HCT116 (cell line): ENCODE data around the gene FOXK2. TPM values are rescaled to one million over a fixed set of nuclear protein-coding genes. Genes with fewer than 3 reads are reported as not detected.

Experiments used
- ATAC-seq: fragments of 200-7000 bp; cut with Tn5 transposase; 2 replicates; pipeline ENCODE4 v1.9.1; 2020; ENCODE audit warnings: mild to moderate bottlenecking, moderate library complexity
- BruUV-seq: library from RNA; stranded (reverse); fragments of 400-500 nt; replicated peaks from 2 replicates; lab custom pipeline; 2021; lab: Mats Ljungman, UMichigan
- CTCF ChIA-PET: fragments of 300-600 bp; sonication (Branson Sonifier 250); formaldehyde crosslinking; loops from one replicate; lab custom pipeline; 2021; ENCODE audit warnings: antibody characterized with exemption; lab: Charles Lee
- POLR2A ChIA-PET: fragments of 300-600, 350-600 bp; sonication (Branson Sonifier 250); formaldehyde crosslinking; loops from one replicate; lab custom pipeline; 2021; ENCODE audit warnings: antibody characterized with exemption; lab: Charles Lee
- RAD21 ChIA-PET, 2 experiments: fragments of 300-600 bp; sonication (Branson Sonifier 250); formaldehyde crosslinking; loops; one replicate each; lab custom pipeline; 2023; ENCODE audit warnings: low total read pairs in 2 of 2; ENCODE audit not compliant: uncharacterized antibody in 2 of 2, unreplicated experiment in 2 of 2, low non-redundant PET in 1 of 2; lab: Charles Lee
- DNase-seq: peaks from one replicate; pipeline ENCODE4 v3.0.0-alpha.2; 2010; ENCODE audit warnings: low read depth, low spot score
- H2AFZ ChIP-seq: fragments of 200-600 bp; shearing (Covaris generic), sonication (generic); 2 replicates; pipeline ENCODE4 v1.6.1; 2017; ENCODE audit warnings: low read depth, mixed run types, mixed read lengths, antibody characterized with exemption, low read length; ENCODE audit not compliant: poor library complexity, severe bottlenecking
- H3K27ac ChIP-seq: 2 replicates; pipeline ENCODE4 v1.5.1; 2012; ENCODE audit warnings: low read depth, low read length
- H3K27me3 ChIP-seq: fragments of 200-600 bp; sonication (generic); 2 replicates; pipeline ENCODE4 v1.6.1; 2016; ENCODE audit warnings: mixed run types, low read length, mixed read lengths; ENCODE audit not compliant: insufficient read depth
- H3K36me3 ChIP-seq, 2 experiments: fragments of 200-500 bp in 1 of 2; fragments of 200-600 bp in 1 of 2; sonication (Bioruptor generic) in 1 of 2; sonication (generic) in 1 of 2; 2 replicates each; pipeline versions ENCODE4 v1.5.1 to v1.6.1; 2014 to 2016; ENCODE audit warnings: low read length in 2 of 2, inconsistent platforms in 1 of 2, mixed read lengths in 1 of 2, mixed run types in 1 of 2; ENCODE audit not compliant: insufficient read depth in 2 of 2, control insufficient read depth in 1 of 2
- H3K4me1 ChIP-seq, 2 experiments: fragments of 200-600 bp in 1 of 2; sonication (generic) in 1 of 2; 2 replicates each; pipeline versions ENCODE4 v1.5.1 to v1.6.1; 2012 to 2017; ENCODE audit warnings: low read length in 2 of 2, inconsistent platforms in 1 of 2, mild to moderate bottlenecking in 1 of 2, mixed read lengths in 1 of 2, mixed run types in 1 of 2, moderate library complexity in 1 of 2; ENCODE audit not compliant: insufficient read depth in 2 of 2, control insufficient read depth in 1 of 2
- H3K4me2 ChIP-seq: fragments of 200-600 bp; sonication (generic); 2 replicates; pipeline ENCODE4 v1.6.1; 2017; ENCODE audit warnings: mixed run types, low read length, mixed read lengths
- H3K4me3 ChIP-seq, 2 experiments: fragments of 200-600 bp in 1 of 2; sonication (generic) in 1 of 2; replicated peaks in 1 of 2; 2 replicates each; pipeline ENCODE4 v1.5.1; 2011 to 2016; ENCODE audit warnings: low read length in 2 of 2, control low read depth in 1 of 2, low read depth in 1 of 2, mild to moderate bottlenecking in 1 of 2, mixed read lengths in 1 of 2, mixed run types in 1 of 2
- H3K79me2 ChIP-seq: fragments of 200-600 bp; sonication (generic); 2 replicates; pipeline ENCODE4 v1.6.1; 2017; ENCODE audit warnings: mild to moderate bottlenecking, mixed run types, low read length, moderate library complexity, mixed read lengths; ENCODE audit not compliant: insufficient read depth
- H3K9ac ChIP-seq: fragments of 200-600 bp; sonication (generic); 2 replicates; pipeline ENCODE4 v1.6.1; 2016; ENCODE audit warnings: low read length, mixed read lengths
- H3K9me2 ChIP-seq: fragments of 200-600 bp; sonication (generic), shearing (Covaris generic); 2 replicates; pipeline ENCODE4 v1.6.1; 2017; ENCODE audit warnings: mixed run types, mild to moderate bottlenecking, moderate library complexity; ENCODE audit not compliant: insufficient read depth
- H3K9me3 ChIP-seq, 2 experiments: fragments of 200-500 bp in 1 of 2; fragments of 200-600 bp in 1 of 2; sonication (Bioruptor generic) in 1 of 2; sonication (generic) in 1 of 2; 2 replicates each; pipeline ENCODE4 v1.6.1; 2014 to 2017; ENCODE audit warnings: low read length in 2 of 2, mixed read lengths in 2 of 2, inconsistent platforms in 1 of 2, low read depth in 1 of 2, mild to moderate bottlenecking in 1 of 2, mixed run types in 1 of 2, moderate library complexity in 1 of 2; ENCODE audit not compliant: control insufficient read depth in 1 of 2, insufficient read depth in 1 of 2
- H4K20me1 ChIP-seq: fragments of 200-600 bp; sonication (generic), shearing (Covaris generic); 2 replicates; pipeline ENCODE4 v1.6.1; 2017; ENCODE audit warnings: mixed run types, mild to moderate bottlenecking, moderate library complexity; ENCODE audit not compliant: insufficient read depth
- CEBPB ChIP-seq: IDR thresholded peaks from 2 replicates; pipeline ENCODE4 v1.6.1; 2012; ENCODE audit warnings: low read depth
- EGR1 ChIP-seq: IDR thresholded peaks from 2 replicates; pipeline ENCODE4 v1.6.1; 2012; ENCODE audit warnings: low read depth
- ELF1 ChIP-seq: IDR thresholded peaks from 2 replicates; pipeline ENCODE4 v1.6.1; 2012; ENCODE audit warnings: low read depth, borderline replicate concordance
- FOSL1 ChIP-seq: IDR thresholded peaks from 2 replicates; pipeline ENCODE4 v1.6.1; 2012; ENCODE audit warnings: low read depth
- MAX ChIP-seq: IDR thresholded peaks from 2 replicates; pipeline ENCODE4 v1.6.1; 2012
- POLR2A ChIP-seq: IDR thresholded peaks from 2 replicates; pipeline ENCODE4 v1.7.0; 2011; ENCODE audit warnings: borderline replicate concordance; ENCODE audit not compliant: insufficient read depth, insufficient read length; ENCODE audit errors: extremely low read depth
- ZBTB33 ChIP-seq: IDR thresholded peaks from 2 replicates; pipeline ENCODE4 v1.6.1; 2011; ENCODE audit warnings: mild to moderate bottlenecking, low read length, moderate library complexity; ENCODE audit not compliant: insufficient replicate concordance; ENCODE audit errors: extremely low read depth
- ZFX ChIP-seq: fragments of 450-650 bp; IDR thresholded peaks from 2 replicates; pipeline ENCODE4 v1.6.1; 2017
- ZNF274 ChIP-seq: fragments of 200-500 bp; sonication (Bioruptor generic); IDR thresholded peaks from 2 replicates; pipeline ENCODE4 v1.6.1; 2014; ENCODE audit warnings: mild to moderate bottlenecking, low read depth, low read length, inconsistent platforms
- intact Hi-C: fragments of 100-400 bp; cut with micrococcal nuclease; formaldehyde crosslinking; loops from 2 replicates; pipeline ENCODE4 v1.10.0; 2022
- total RNA-seq: library from RNA; stranded (reverse); gene quantifications from one replicate; pipeline ENCODE4 v1.2.1, GENCODE V29; 2021; ENCODE audit not compliant: unreplicated experiment
- TF ChIP-seq, protein P1 (sequence below): IDR thresholded peaks from 2 replicates; pipeline ENCODE4 v1.6.1; 2012; ENCODE audit warnings: low read depth
- TF ChIP-seq, protein P2 (sequence below): IDR thresholded peaks from 2 replicates; pipeline ENCODE4 v1.6.1; 2012

The FOXK2 gene
- total RNA-seq, 1 experiment from 2014 or later = 122 TPM

GRCh38 chr17:82596296-82596695 lies 76.8 kb downstream of the FOXK2 start:
- DNase-seq = no peak
- Histone ChIP-seq H3K9ac (no peak overlapping the region), H3K27me3 (no peaks in the 10 kb centered on the region), H3K4me2 (no peak overlapping the region), H3K9me2 (no peaks in the 10 kb centered on the region), H3K9me3 (no peaks in the 10 kb centered on the region), H4K20me1 (peaks cover 7% of the 10 kb centered on the region; the same call in 1 of the 2 replicates), H3K27ac (no peak overlapping the region), H3K4me3 (no peak overlapping the region), H2AFZ (no peak overlapping the region), H3K36me3 (peaks cover 35 to 63% of the 10 kb centered on the region in 2 experiments; a peak in 3 of 4 replicates), H3K79me2 (peaks cover 79% of the 10 kb centered on the region)
- ChIA-PET POLR2A (no interaction called here), RAD21 (no interaction called here), CTCF (no interaction called here)
- intact Hi-C loops = no loop called here
- TF ChIP-seq MAX = no peak
- TF ChIP-seq POLR2A = no peak
- no peak for TF ChIP-seq EGR1
- TF ChIP-seq, all 23 proteins: peak for 0
- peaks cover 14 to 28% of the 10 kb centered on the region in 2 experiments for H3K4me1 ChIP-seq
- no TSS peak for BruUV-seq
- no peak for ATAC-seq

GRCh38 chr17:82596837-82597672 lies 77.5 kb downstream of the FOXK2 start:
- peaks cover 83% of the 10 kb centered on the region for H3K79me2 ChIP-seq
- no peak for TF ChIP-seq CEBPB
- TF ChIP-seq, protein P1, sequence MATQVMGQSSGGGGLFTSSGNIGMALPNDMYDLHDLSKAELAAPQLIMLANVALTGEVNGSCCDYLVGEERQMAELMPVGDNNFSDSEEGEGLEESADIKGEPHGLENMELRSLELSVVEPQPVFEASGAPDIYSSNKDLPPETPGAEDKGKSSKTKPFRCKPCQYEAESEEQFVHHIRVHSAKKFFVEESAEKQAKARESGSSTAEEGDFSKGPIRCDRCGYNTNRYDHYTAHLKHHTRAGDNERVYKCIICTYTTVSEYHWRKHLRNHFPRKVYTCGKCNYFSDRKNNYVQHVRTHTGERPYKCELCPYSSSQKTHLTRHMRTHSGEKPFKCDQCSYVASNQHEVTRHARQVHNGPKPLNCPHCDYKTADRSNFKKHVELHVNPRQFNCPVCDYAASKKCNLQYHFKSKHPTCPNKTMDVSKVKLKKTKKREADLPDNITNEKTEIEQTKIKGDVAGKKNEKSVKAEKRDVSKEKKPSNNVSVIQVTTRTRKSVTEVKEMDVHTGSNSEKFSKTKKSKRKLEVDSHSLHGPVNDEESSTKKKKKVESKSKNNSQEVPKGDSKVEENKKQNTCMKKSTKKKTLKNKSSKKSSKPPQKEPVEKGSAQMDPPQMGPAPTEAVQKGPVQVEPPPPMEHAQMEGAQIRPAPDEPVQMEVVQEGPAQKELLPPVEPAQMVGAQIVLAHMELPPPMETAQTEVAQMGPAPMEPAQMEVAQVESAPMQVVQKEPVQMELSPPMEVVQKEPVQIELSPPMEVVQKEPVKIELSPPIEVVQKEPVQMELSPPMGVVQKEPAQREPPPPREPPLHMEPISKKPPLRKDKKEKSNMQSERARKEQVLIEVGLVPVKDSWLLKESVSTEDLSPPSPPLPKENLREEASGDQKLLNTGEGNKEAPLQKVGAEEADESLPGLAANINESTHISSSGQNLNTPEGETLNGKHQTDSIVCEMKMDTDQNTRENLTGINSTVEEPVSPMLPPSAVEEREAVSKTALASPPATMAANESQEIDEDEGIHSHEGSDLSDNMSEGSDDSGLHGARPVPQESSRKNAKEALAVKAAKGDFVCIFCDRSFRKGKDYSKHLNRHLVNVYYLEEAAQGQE = no peak
- TF ChIP-seq ZFX = no peak
- no peak for TF ChIP-seq ELF1
- TF ChIP-seq FOSL1 = no peak
- no peak for TF ChIP-seq ZNF274
- no peak for TF ChIP-seq ZBTB33
- no peak for TF ChIP-seq POLR2A
- TF ChIP-seq, protein P2, sequence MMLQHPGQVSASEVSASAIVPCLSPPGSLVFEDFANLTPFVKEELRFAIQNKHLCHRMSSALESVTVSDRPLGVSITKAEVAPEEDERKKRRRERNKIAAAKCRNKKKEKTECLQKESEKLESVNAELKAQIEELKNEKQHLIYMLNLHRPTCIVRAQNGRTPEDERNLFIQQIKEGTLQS = no peak

More at GRCh38 chr17:82596837-82597672, 77.5 kb downstream of the FOXK2 start:
- Histone ChIP-seq H3K27me3 (no peaks in the 10 kb centered on the region), H2AFZ (no peak overlapping the region), H3K27ac (no peak overlapping the region), H3K4me3 (no peak overlapping the region), H4K20me1 (peaks cover 7% of the 10 kb centered on the region; the same call in 1 of the 2 replicates), H3K4me1 (peaks cover 14 to 20% of the 10 kb centered on the region in 2 experiments), H3K4me2 (no peak overlapping the region), H3K9me3 (no peaks in the 10 kb centered on the region), H3K9me2 (no peaks in the 10 kb centered on the region), H3K36me3 (peaks cover 41 to 71% of the 10 kb centered on the region in 2 experiments), H3K9ac (no peak overlapping the region)
- intact Hi-C loops = no loop called here
- ChIA-PET POLR2A (no interaction called here), RAD21 (no interaction called here), CTCF (no interaction called here)
- BruUV-seq = no TSS peak
- no peak for ATAC-seq
- no peak for DNase-seq
